ENCODE measurements around the gene GRID1. TPM values are rescaled to one million over a fixed set of nuclear protein-coding genes. Genes with fewer than 3 reads are reported as not detected.
A peak's percentile ranks its signal among the peaks of the same experiment; 100 is the strongest.
"Not testable (repeated sequence)": the region's sequence is repeated elsewhere in the genome, so short reads cannot be mapped to it uniquely, and the experiment has no call there.

GRID1 gene
- total RNA-seq, 1 donor from 2014 or later, result 0.20 TPM

GRCh38 chr10:86191686-86192085 lies 174.9 kb downstream of the GRID1 start:
- no peak for DNase-seq (ENCODE audit: low read depth)

- no peak for DNase-seq (ENCODE audit: low read depth)
Observed at GRCh38 chr10:86191166-86191565, 175.4 kb downstream of the GRID1 start.

- DNase-seq (ENCODE audit: low read depth), result no peak
Observed at GRCh38 chr10:86190291-86190690, 176.3 kb downstream of the GRID1 start.

GRCh38 chr10:86189891-86190290 lies 176.7 kb downstream of the GRID1 start:
- DNase-seq (ENCODE audit: low read depth), result no peak

GRCh38 chr10:86188796-86189558 lies 177.6 kb downstream of the GRID1 start:
- no peak for DNase-seq (ENCODE audit: low read depth)

GRCh38 chr10:86188326-86188725 lies 178.3 kb downstream of the GRID1 start:
- no peak for DNase-seq (ENCODE audit: low read depth)

- no peak for DNase-seq (ENCODE audit: low read depth)
Observed at GRCh38 chr10:86187499-86188239, 178.9 kb downstream of the GRID1 start.

GRCh38 chr10:86186633-86187032 lies 180.0 kb downstream of the GRID1 start:
- DNase-seq (ENCODE audit: low read depth), result no peak

GRCh38 chr10:86182595-86182994 lies 184.0 kb downstream of the GRID1 start:
- DNase-seq (ENCODE audit: low read depth), result no peak

- no peak for DNase-seq (ENCODE audit: low read depth)
Observed at GRCh38 chr10:86182150-86182549, 184.4 kb downstream of the GRID1 start.

- no peak for DNase-seq (ENCODE audit: low read depth)
Observed at GRCh38 chr10:86180861-86181260, 185.7 kb downstream of the GRID1 start.

- DNase-seq (ENCODE audit: low read depth), result no peak
Observed at GRCh38 chr10:86179961-86180360, 186.6 kb downstream of the GRID1 start.

- DNase-seq (ENCODE audit: low read depth), result no peak
Observed at GRCh38 chr10:86179153-86179524, 187.5 kb downstream of the GRID1 start.

- no peak for DNase-seq (ENCODE audit: low read depth)
Observed at GRCh38 chr10:86178401-86179152, 188.0 kb downstream of the GRID1 start.

GRCh38 chr10:86177537-86178155 lies 188.9 kb downstream of the GRID1 start:
- no peak for DNase-seq (ENCODE audit: low read depth)

GRCh38 chr10:86176850-86177536 lies 189.6 kb downstream of the GRID1 start:
- DNase-seq (ENCODE audit: low read depth), result no peak

GRCh38 chr10:86175476-86175875 lies 191.1 kb downstream of the GRID1 start:
- DNase-seq (ENCODE audit: low read depth), result not testable (repeated sequence)

- DNase-seq (ENCODE audit: low read depth), result no peak
Observed at GRCh38 chr10:86172301-86172700, 194.3 kb downstream of the GRID1 start.

- no peak for DNase-seq (ENCODE audit: low read depth)
Observed at GRCh38 chr10:86170255-86171108, 196.1 kb downstream of the GRID1 start.

- DNase-seq (ENCODE audit: low read depth), result peak; percentile 16
Observed at GRCh38 chr10:86169506-86170254, 196.9 kb downstream of the GRID1 start.
